KG1 (cell line): Measurements from ENCODE around the gene EEF1G.
A peak's percentile ranks its signal among the peaks of the same experiment; 100 is the strongest.
"Not testable (repeated sequence)": the region's sequence is repeated elsewhere in the genome, so short reads cannot be mapped to it uniquely, and the experiment has no call there.

ENCODE experiments used
- DNase-seq: peaks from one replicate; lab custom pipeline; 2025; lab: John Stamatoyannopoulos, UW

Gene EEF1G

DNA sequence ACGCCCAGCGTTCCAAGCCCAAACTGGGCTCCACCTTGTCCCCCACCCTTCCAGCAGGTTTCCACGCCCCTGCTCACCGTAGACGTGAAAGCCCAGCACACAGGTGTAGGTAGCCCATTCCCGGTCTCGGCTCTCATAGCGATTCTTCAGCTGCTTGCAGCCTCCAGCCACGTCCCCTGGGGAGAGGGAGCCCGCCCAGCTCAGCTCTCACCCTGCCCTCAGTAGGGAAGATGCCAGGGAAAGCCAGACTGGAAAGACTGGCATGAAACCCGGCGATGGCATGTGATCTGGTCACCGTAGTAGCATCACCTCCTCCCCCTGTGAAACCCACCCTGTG is 29.3 kb upstream of the EEF1G start:
- DNase-seq = no peak

DNA sequence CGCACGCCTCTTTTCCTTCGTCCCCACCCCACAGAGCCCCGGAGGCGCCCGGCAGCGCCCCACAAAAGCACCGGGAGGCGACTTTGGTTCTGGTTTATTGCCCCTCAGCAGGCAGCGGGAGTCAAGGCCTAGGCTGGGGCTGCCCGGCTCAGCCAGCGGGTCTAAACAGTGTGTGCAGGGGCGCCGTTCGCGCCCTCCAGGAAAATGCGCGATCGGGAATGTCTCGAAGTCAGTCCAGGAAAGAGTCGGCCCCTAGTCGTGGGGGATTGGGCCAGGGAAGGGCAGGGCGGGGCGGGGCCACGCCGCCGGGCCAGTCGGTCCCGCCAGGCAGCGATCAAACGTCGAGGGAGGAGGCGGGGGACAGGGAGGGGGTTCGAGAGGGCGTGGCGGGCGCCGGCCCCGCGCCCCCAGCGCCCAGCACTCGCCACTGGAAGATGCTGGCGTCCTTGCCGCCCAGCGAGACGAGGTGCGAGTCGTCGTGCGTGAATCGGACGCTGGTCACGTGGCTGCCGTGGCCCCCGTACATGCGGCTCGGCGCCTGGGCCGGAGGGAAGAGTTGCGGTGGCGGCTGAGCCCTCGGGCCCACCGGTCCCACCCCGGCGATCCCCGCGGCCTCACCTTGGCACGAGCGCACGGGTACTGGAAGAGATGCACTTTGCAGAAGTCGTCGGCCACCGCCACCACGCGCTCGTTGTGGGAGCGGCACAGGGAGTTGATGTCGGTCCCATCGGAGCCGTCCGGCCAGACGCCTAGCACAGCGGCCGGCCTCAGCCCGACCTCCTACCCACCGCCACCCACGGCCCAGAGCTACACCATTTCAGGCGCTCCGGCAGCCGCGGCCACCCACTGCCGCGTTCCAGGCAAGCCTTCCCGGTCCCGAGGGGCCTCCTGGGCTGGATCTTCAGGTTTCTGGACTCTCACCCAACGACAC is 28.7 kb upstream of the EEF1G start:
- DNase-seq = no peak

DNA sequence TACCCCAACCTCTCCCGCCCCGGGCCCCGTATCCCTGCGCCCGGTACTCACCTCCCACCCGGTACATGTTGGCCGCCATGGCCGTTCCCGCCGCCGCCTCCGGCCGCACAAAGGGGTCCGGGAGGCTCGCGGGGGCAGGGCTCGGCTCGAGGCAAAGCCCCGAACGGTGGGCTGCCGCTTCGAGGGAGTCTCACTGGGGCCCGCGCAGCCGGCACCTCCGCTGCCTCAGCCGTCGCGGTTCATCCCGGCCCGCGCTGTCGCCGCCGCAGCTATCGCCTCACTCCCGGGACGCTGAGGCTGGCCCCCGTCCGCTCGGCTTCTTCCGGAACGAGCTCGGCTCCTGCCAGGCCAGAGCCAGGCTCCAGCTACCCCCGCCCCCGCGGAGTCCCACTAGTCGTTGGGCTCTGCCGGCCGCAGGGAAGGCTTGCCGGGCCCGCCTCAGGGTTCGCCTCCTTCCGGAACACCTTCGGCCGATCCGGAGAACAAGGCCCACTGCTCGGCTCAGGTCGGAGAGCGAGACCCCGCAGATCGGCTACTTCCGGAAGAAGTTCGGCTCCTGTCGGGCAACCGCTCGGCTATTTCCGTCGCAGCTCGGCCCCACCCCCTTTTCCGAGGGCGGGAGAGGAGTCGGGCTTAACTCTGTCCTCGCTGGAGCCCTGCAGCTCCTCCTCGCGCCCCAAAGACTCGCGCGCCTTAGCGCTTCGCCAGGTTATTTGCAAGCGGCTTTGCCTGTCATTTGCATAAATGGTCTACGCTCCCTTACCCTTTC is 27.9 kb upstream of the EEF1G start, which contains the start of gene MTA2:
TSS of gene MTA2 (minus strand) at position 494 of the 769 bp plus-strand sequence. CDS start at position 79, 415 bp downstream.
- DNase-seq = peak; percentile 98

DNA sequence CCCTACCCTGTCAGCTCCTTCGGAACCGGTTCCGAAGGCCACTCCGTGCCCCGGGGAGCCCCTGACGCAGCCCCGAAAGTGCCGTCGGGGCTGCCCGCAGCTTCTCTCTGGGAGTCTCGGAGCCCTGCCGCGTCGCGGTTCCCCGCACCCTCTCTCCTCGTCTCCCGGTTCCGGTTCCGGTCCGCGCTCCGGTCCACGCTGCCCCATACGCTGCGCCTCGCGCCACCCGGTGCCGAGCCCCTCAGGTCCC is 27.4 kb upstream of the EEF1G start:
- DNase-seq = no peak

DNA sequence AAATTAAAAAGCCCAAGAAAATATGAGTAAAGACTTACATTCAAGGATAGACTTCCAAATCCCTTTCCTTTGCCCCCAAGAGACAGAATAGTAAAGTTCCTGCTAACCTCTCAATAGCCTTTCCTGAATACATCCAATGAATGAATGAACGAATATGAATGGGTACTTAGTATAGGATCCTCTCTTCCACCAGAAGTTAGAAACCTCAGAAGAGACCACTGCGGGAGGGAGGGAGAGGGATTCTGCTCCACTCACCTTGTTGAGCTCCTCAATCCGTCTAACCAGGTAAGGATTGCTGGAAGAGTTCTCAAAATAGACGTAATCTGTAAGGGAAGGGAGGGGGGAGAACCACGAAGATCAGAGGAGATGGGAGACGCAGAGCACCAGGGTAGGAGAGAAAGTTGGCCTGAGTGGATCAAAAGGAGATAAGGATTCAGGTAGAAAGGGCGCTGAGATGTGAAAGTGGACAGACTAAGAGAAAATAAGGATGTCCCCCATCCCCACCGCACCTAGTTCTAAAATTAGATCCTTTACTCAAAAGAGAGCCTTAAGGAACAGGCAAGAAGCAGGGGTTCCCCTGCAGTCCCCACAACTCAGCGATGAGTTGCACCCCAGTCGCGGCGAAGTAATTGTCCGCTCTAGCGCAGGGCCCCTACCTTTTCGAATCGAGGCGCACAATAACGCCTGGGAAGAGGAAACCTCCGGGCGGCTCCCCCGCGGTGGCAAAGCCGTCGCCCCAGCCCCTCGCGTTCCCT is 26.9 kb upstream of the EEF1G start:
- peak; percentile 34 for DNase-seq

DNA sequence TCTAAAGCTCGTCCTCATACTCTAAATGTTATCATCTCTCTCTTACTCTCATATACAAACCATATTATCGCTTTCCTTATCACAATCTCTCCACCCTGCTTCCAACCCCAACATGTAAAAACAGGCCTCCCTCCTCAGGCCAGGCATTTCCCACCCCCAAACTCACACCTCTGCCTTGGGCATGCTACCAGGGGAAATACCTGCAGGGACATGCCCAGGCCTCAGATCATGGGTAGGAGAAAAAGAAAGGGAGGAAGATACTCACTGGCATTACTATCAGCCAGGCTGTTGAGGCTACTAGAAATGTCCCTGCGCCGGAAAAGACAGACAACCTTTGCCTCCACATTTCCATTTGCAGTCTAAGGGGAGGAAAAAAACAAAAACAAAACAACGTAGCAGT is 26.2 kb upstream of the EEF1G start:
- no peak for DNase-seq

DNA sequence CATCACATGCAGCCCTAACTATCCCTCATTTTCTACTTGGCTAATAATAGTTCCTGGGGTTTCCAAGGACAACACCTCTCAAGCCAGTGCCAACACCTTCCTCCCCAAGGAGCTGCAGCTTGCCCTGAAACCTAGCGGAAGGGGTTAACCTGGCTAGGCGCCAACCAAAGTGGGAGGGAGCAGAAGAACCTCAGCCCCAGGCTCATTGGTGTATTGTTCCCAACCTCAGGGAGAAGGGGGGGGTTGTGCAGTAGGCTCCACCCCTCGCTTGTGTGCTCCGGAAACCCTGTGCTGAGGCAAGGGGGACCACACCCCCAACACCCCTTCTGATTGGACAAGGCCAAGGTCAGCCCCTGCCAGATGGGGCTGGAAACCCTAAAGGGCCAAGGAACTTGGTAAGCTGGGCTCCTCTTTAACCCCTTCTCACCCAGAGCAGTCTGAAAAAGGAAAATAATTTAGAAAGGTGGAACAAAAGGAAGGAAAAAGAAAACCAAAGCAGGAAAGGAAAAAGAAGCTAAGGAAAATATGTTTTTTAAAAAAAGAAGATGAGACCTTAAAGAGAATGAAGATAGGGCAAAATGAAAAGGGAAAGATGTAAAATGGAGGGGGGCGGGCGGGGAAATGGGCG is 25.5 kb upstream of the EEF1G start:
- DNase-seq = peak; percentile 99

DNA sequence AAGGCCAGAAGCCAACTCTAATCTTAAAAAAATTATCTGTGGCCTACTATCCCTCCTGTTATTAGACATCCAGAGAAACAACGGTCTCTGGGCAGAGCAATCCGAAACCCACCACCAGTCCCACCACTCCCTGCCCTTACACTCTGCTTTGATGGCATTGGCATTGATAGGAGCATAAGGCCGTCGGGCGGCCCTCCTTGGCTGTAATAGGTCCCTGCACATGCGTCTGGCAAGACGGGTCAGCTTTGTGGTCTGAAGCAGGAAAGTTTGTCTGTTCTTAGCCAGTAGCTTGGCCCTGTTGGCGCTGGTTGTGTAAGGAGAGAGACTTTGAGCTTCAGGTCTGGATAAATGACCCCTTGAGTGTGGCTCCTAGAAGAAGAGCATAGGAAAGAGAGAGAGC is 21.4 kb upstream of the EEF1G start:
- DNase-seq = no peak

DNA sequence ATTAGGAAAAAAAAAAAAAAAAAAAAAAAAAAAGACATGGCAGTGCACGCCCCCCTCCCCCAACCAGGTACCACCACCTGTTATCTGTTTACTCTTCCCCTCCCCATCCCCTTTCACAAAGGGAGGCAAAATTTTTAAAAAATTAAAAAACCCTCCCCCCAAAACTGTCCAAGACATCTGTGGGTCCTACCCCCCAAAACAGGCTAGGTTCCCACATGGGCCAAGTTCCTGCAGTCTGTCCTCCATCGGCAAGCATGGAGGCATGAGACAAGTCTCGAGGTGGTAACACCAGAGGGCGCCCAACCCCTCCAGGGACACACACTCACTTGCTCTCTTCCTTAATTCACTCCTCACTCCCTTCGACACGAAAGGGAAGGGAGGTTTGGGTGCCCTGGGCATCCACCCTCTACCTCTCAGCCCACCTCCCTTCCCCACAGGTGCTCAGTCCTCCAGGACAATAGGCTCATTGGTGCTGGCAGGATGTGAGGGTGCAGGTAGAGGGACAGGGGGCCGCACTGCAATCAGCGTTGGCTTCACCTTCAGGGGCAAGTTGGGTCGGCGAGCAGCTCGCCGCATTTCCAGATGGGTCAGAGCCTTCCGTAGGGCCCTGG is 19.8 kb upstream of the EEF1G start:
- peak; percentile 48 for DNase-seq

DNA sequence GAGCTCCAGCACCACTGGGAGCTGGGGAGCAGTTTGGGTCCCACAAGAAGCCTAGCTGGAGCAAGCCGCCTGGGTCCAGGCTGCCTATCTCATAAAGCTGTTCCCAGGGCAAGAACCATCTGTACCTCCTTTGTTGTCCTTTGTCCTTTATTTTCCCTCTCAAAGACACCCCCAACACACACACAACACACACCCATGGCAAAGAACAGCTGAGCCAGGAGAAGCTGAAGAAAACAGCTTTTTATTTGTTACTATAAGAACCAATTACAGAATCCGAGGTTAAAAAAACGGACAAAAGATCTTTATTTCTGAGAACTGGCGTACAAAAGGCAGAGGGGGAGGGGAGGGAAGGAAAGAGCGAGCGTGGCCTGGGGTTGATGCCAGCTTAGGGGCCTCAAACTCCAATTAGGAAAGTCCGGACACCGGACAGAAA is 19.3 kb upstream of the EEF1G start:
- DNase-seq = no peak

DNA sequence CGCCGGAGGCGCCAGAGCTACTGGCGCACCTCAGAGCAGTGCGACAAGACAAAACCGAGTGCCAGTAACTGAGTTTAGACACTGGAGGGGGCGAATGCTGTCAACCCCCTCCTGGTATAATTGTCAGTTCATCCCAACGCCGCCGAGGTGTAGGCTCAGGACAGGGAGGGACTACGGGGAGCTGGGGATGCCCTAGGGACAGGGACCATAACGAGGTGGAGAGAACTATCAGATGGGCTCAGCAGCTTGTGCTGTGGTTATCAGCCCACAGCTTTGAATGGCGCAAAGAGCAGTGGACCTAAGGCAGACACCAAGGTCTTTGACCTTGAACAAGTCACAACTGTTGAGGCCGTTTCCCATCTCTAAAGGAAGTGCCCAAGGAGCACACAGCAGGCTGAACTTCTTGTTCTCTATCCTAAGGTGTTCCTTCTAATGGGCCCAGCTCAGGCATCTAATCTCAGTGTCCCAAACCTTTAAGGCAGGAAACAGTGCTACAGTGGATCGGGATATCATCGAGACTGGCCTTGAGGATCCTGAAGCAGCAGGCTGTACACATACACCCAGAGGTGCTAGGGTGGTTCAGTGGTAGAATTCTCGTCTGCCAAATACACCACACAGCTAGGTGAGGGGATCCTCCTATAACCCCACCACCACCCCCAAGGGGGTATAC is 18.6 kb upstream of the EEF1G start:
- no peak for DNase-seq

DNA sequence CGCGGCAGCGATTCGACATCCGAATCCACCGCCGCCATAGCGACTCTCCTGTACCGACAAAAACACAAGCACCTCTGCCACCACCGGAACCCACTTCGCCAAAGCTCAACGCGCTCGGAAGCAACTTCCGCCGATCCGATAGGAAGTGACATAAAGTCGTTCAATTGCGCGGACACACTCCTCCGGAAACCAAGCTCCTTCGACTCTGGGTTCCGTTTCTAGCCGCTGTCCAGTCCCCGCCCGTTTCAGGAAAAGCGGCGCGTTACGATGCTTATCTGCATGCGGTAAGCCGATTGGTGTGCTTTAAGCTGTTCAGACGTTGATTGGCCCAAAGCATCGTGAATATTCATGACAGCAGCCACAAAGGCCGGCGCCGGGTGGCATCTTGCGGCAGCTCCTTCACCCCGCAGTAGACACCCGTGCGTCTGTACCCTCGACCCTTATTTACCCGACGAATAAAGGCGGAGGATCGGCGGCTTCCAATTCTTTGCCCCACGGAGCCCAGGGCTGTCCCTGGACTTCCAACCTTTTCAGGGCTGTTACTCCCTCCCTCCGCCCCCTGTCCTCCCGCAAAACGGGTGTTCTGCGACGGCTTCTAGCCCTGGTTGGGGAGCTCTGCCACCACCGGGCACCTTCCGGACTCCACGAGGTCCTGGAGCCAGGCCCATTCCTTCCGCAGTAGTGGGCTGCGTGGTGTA is 17.9 kb upstream of the EEF1G start, which contains the start of gene TUT1:
TSS of gene TUT1 (minus strand) at position 76 of the 698 bp plus-strand sequence. CDS start at position 38, 38 bp downstream.
- peak; percentile 99 for DNase-seq

DNA sequence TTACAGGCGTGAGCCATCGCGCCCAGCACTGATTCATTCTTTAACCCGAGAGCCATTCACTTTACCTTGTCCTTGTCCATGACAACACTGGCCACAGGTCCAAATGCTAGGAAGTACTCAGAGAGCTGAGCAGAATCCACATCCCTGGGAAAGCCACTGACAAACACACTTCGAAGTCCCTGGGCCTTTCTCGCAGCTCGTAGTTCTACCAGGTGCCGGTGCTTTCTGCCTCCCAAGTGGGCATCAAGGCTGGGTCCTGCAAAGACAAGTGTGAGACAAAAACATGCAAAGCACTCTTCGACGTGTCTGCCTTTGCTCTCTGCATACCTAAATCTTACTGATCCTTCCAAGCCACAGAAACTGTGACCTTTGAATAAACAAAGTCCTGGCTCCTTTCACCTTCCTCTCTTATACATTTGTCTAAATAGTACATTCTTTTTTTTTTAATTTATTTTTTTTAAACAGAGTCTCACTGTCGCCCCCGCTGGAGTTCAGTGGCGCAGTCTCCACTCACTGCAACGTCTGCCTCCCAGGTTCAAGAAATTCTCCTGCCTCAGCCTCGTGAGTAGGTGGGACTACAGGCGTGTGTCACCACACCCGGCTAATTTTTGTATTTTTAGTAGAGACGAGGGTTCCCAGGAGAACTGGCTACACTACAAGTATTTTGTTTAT is 15.4 kb upstream of the EEF1G start:
- no peak for DNase-seq

DNA sequence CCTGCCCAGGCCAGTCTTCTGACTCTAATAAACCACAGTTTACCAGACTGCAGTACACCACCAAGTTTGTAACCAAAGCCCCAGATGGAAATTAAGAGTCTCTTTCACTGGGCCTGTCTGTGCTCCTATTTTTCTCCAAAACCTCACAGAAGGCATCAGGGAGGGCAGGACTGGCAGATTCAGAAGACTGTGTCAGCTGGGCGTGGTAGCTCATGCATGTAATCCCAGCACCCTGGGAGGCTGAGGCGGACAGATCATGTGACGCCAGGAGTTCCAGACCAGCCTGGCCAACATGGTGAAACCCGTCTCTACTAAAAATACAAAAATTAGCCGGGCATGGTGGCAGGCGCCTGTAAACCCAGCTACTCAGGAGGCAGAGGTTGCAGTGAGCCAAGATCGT is 11.7 kb upstream of the EEF1G start:
- not testable (repeated sequence) for DNase-seq

DNA sequence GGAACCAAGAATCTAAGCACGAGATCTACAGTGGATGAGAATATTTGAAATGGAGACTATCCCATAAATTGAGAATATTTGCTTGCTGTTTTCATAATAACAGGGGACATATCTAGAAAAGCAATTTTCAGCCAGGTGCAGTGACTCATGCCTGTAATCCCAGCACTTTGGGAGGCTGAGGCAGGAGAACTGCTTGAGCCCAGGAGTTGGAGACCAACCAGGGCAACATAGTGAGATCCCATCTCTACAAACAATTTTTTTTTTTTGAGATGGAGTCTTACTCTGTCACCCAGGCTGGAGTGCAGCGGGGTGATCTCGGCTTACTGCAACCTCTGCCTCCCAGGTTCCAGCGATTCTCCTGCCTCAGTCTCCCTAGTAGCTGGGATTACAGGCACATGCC is 8.0 kb upstream of the EEF1G start:
- not testable (repeated sequence) for DNase-seq

DNA sequence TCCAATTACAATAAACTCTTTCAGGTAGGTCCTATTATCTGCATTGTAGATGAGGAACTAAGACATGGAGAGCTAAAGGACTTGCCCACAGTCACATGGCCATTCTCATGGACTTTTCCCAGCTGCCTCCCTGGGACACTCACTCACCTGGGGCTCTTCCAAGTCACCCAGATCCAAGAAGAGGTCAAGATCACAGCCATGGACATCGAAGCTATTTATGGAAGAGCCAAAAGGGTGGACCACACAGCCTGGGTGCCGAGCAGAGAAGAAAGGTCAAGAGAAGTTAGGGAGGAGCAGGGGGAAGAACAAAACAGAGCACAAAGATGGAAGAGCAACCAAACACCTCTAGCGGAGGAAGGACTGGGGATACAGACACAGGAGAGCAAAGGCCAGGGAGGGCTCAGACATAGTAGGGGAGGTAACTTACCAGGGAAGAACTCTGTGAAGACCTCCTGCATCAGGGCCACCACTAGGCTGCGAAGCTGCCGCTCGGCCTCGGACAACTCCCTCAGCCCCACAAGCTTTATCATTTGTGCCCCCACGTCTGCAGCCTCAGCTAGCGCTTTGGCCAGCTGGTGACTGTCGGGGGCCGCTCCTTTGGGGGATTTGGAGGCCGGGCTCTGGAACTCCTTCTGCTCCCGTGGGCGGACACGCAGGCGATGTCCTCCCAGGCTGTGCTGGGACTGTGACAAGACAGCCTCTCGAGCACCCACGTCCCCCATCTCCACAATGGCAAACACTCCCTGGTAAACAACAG is 7.4 kb upstream of the EEF1G start:
- no peak for DNase-seq

DNA sequence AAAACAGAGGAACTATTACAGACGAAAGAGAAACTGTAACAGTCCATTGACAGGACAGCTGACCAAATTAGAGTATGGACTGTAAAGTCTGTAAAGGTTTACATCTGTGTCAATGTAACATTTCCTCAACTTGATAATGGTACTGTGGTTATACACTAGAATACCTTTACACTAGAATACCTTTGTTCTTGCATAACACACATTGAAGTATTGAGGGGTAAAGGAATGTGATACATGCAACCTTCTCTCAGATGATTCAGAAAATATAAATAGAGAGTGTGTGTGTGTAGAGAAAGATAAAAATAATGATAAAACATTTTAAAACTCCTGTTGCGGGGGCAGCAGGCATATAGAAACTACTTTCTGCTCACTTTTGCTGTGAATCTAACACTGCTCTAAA is 5.6 kb upstream of the EEF1G start:
- no peak for DNase-seq

DNA sequence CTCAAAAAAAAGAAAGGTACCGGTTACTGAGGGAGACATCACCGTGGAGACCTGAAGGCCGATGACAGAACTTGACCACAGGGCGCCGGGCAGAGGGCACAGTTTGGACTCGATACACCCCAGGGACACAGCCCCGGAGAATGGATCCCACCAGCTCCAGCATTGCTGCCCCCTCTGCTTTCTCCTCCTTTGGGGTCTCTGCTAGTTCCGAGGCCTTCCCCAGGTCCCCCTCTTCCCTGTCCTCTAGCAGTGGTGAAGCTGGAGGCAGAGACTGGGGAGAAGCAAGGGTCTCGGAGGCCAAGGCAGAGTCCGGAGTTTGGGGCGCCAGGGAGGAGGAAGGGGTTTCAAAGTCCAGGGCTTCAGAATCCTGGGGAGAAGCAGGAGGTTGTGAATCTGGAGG is 4.8 kb upstream of the EEF1G start:
- DNase-seq = no peak

DNA sequence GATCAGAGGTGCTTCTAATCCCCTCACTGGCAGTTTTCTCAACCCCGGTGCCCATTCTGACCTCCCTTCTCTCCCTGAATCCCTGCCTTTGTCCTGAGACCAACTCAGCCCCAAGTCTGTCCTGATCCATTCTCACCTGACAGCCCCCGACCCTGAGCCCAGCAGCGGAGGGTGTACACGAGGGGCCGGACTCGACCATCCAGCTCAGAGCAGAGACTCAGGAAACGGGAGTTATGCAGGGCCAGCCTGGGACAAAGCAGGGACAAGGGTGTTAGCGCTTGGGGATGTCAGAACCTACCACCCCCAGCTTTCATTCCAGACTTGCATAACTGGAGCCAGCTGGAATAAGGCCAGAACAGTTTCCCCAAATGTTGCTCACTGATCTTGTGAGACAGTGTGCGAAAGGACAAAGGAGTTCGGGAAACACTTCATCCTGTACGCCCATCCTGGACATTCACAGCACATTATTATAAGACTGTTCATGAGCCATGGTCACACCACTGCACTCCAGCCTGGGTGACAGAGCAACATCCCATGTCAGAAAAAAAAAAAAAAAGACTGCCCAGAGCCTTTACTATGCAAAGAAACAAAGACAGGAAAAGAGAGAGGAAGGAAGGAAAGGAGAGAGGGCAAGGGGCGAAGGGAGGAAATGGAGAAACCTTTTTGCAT is 3.5 kb upstream of the EEF1G start:
- no peak for DNase-seq
